AG10803 (cell line): ENCODE measurements around the gene TBC1D22A.

Source experiments
- DNase-seq: peaks from one replicate; pipeline ENCODE4 v3.0.0; 2010; ENCODE audit warnings: low read depth
- H3K4me3 ChIP-seq: 2 replicates; pipeline ENCODE4 v1.5.1; 2011; ENCODE audit warnings: mild to moderate bottlenecking, low read length, control low read depth
- CTCF ChIP-seq: conservative IDR thresholded peaks from 2 replicates; pipeline ENCODE4 v1.5.1; 2011; ENCODE audit warnings: mild to moderate bottlenecking, low read length, control low read depth, inconsistent platforms

The TBC1D22A gene

GRCh38 chr22:47154621-47155081 is 392.2 kb downstream of the TBC1D22A start:
- TF ChIP-seq CTCF = no peak; the same call in 1 of the 2 replicates
- H3K4me3 ChIP-seq = peak overlapping the region; percentile 42
- DNase-seq = peak; percentile 73

- peak overlapping the region; percentile 42 for H3K4me3 ChIP-seq
- no peak for TF ChIP-seq CTCF
- no peak for DNase-seq
Measured at GRCh38 chr22:47155131-47155885, 392.9 kb downstream of the TBC1D22A start.

GRCh38 chr22:47155912-47156311 is 393.5 kb downstream of the TBC1D22A start:
- no peak overlapping the region for H3K4me3 ChIP-seq
- DNase-seq = no peak
- no peak for TF ChIP-seq CTCF

GRCh38 chr22:47156352-47157092 is 394.1 kb downstream of the TBC1D22A start:
- TF ChIP-seq CTCF = no peak
- H3K4me3 ChIP-seq = no peak overlapping the region
- no peak for DNase-seq

GRCh38 chr22:47157093-47157420 is 394.6 kb downstream of the TBC1D22A start:
- DNase-seq = no peak
- TF ChIP-seq CTCF = no peak
- H3K4me3 ChIP-seq = no peak overlapping the region

GRCh38 chr22:47157486-47158270 is 395.2 kb downstream of the TBC1D22A start:
- no peak for DNase-seq
- TF ChIP-seq CTCF = no peak
- H3K4me3 ChIP-seq = no peak overlapping the region
